DND-41 (cell line): Measurements from ENCODE around the gene HSPA12A.

Experiments
- CTCF ChIP-seq: IDR thresholded peaks from 2 replicates; pipeline ENCODE4 v1.5.1; 2012; ENCODE audit warnings: borderline replicate concordance, low read length, moderate library complexity, mild to moderate bottlenecking; ENCODE audit not compliant: poor library complexity, severe bottlenecking; ENCODE audit errors: extremely low read depth
- EZH2 ChIP-seq: IDR thresholded peaks from 3 replicates; pipeline ENCODE4 v1.6.1; 2012; ENCODE audit warnings: borderline replicate concordance, low read depth, mild to moderate bottlenecking, moderate library complexity, low read length, inconsistent platforms; ENCODE audit not compliant: severe bottlenecking

GRCh38 chr10:116657863-116658551 lies 84.4 kb downstream of the HSPA12A start:
- TF ChIP-seq CTCF (no peak), EZH2 (no peak)
